B cell (primary cell): ENCODE data around the gene PCLO. TPM values are rescaled to one million over a fixed set of nuclear protein-coding genes. Genes with fewer than 3 reads are reported as not detected.

Experiments used
- ATAC-seq: fragments of 200-7000 bp; cut with Tn5 transposase; one replicate; pipeline ENCODE4 v1.10.0; 2021; ENCODE audit warnings: low read depth, mild to moderate bottlenecking, moderate number of reproducible peaks, moderate library complexity
- CTCF ChIA-PET: fragments of 350-600 bp; sonication (Branson Sonifier 250); formaldehyde crosslinking; loops from one replicate; lab custom pipeline; 2021; ENCODE audit warnings: antibody characterized with exemption, inconsistent platforms; lab: Charles Lee
- POLR2A ChIA-PET: fragments of 350-600 bp; sonication (Branson Sonifier 250); formaldehyde crosslinking; loops from one replicate; lab custom pipeline; 2021; ENCODE audit warnings: antibody characterized with exemption; lab: Charles Lee
- DNase-seq: peaks from one replicate; pipeline ENCODE4 v3.0.0; 2013
- H2AFZ ChIP-seq: 2 replicates; pipeline ENCODE4 v1.6.1; 2012; ENCODE audit warnings: mild to moderate bottlenecking, low read depth, low read length; ENCODE audit not compliant: insufficient read depth, poor library complexity, severe bottlenecking
- H3K27ac ChIP-seq, 2 donors: 1 replicate in 1 of 2; 2 replicates in 1 of 2; pipeline ENCODE4 v1.5.1; 2012 to 2013; ENCODE audit warnings: low read length in 2 of 2, mild to moderate bottlenecking in 2 of 2, moderate library complexity in 1 of 2
- H3K27me3 ChIP-seq, 4 experiments: fragments of 200-600 bp in 1 of 4; sonication (generic) in 1 of 4; replicated peaks in 1 of 4; 1 replicate in 2 of 4; 2 replicates in 2 of 4; pipeline versions ENCODE4 v1.6.1 to v1.7.0; 2013 to 2016; ENCODE audit warnings: low read length in 3 of 4, mild to moderate bottlenecking in 2 of 4, mixed read lengths in 1 of 4, moderate library complexity in 1 of 4; ENCODE audit not compliant: insufficient read depth in 4 of 4, control insufficient read depth in 3 of 4; ENCODE audit errors: control extremely low read depth in 1 of 4
- H3K36me3 ChIP-seq, 2 experiments: replicated peaks in 1 of 2; 1 replicate in 1 of 2; 2 replicates in 1 of 2; pipeline versions ENCODE4 v1.6.1 to v1.7.1; 2013; ENCODE audit warnings: low read length in 1 of 2; ENCODE audit not compliant: insufficient read depth in 2 of 2, control insufficient read depth in 1 of 2; ENCODE audit errors: control extremely low read depth in 1 of 2, extremely low read depth in 1 of 2
- H3K4me1 ChIP-seq, 2 donors: fragments of 200-600 bp in 1 of 2; sonication (generic) in 1 of 2; 1 replicate in 1 of 2; 2 replicates in 1 of 2; pipeline versions ENCODE4 v1.5.1 to v1.6.1; 2013 to 2017; ENCODE audit warnings: low read length in 2 of 2; ENCODE audit not compliant: control insufficient read depth in 2 of 2, insufficient read depth in 2 of 2
- H3K4me2 ChIP-seq: replicated peaks from 2 replicates; pipeline ENCODE3; 2012; ENCODE audit warnings: mild to moderate bottlenecking, low read depth, low read length; ENCODE audit not compliant: poor library complexity, severe bottlenecking
- H3K4me3 ChIP-seq, 5 experiments: fragments of 200-600 bp in 1 of 5; sonication (generic) in 1 of 5; 1 replicate in 3 of 5; 2 replicates in 2 of 5; pipeline versions ENCODE4 v1.5.1 to v1.7.0; 2011 to 2016; ENCODE audit warnings: low read length in 4 of 5, mild to moderate bottlenecking in 4 of 5, low read depth in 2 of 5, control low read depth in 1 of 5, moderate library complexity in 1 of 5; ENCODE audit not compliant: insufficient read depth in 1 of 5; ENCODE audit errors: control extremely low read depth in 1 of 5, extremely low read depth in 1 of 5
- H3K79me2 ChIP-seq: fragments of 200-600 bp; sonication (generic); one replicate; pipeline ENCODE4 v1.6.0; 2016; ENCODE audit warnings: low read length; ENCODE audit not compliant: control insufficient read depth, insufficient read depth
- H3K9ac ChIP-seq: fragments of 200-600 bp; sonication (generic); 2 replicates; pipeline ENCODE4 v1.6.1; 2017; ENCODE audit warnings: mild to moderate bottlenecking, low read length, moderate library complexity
- H3K9me3 ChIP-seq, 3 donors: one replicate each; pipeline versions ENCODE4 v1.6.1 to v1.7.1; 2013; ENCODE audit warnings: low read length in 2 of 3; ENCODE audit not compliant: control insufficient read depth in 2 of 3, insufficient read depth in 1 of 3; ENCODE audit errors: control extremely low read depth in 1 of 3
- H4K20me1 ChIP-seq: 2 replicates; pipeline ENCODE4 v1.6.0; 2012; ENCODE audit warnings: mild to moderate bottlenecking, low read length; ENCODE audit not compliant: insufficient read depth, control insufficient read depth, poor library complexity, severe bottlenecking
- H3K27ac Mint-ChIP-seq: one replicate; pipeline ENCODE4 v1.8.0; 2021; ENCODE audit warnings: mixed read lengths
- H3K27me3 Mint-ChIP-seq: one replicate; pipeline ENCODE4 v1.8.0; 2021; ENCODE audit warnings: mixed read lengths
- H3K4me1 Mint-ChIP-seq: one replicate; pipeline ENCODE4 v1.8.0; 2021; ENCODE audit warnings: mixed read lengths
- H3K4me3 Mint-ChIP-seq: one replicate; pipeline ENCODE4 v1.8.0; 2021; ENCODE audit warnings: mixed read lengths
- H3K9me3 Mint-ChIP-seq: one replicate; pipeline ENCODE4 v1.8.0; 2022; ENCODE audit warnings: mixed read lengths; ENCODE audit not compliant: insufficient read depth
- CTCF ChIP-seq: fragments of 200-600 bp; IDR thresholded peaks from one replicate; pipeline ENCODE4 v1.8.0; 2022; ENCODE audit warnings: antibody characterized with exemption, mild to moderate bottlenecking
- EZH2 ChIP-seq: IDR thresholded peaks from 2 replicates; pipeline ENCODE4 v1.6.1; 2012; ENCODE audit warnings: borderline replicate concordance, low read depth, mild to moderate bottlenecking, moderate library complexity, low read length; ENCODE audit not compliant: insufficient read depth, poor library complexity, severe bottlenecking
- WGBS: methylation state at CpG from one replicate; pipeline ENCODE4 v1.1.5; 2013; ENCODE audit warnings: missing lambda C conversion rate; ENCODE audit not compliant: insufficient coverage; 5-methylcytosine and 5-hydroxymethylcytosine counted together
- intact Hi-C: fragments of 100-400 bp; cut with micrococcal nuclease; formaldehyde crosslinking; loops from one replicate; pipeline ENCODE4 v1.10.0; 2022
- polyA plus RNA-seq: library from polyadenylated mRNA; depleted of rRNA; stranded (reverse); fragments of >200 nt; gene quantifications from 2 replicates; pipeline ENCODE4 v1.2.3, GENCODE V29; 2012
- total RNA-seq, 2 donors: library from RNA; stranded (reverse); fragments of 120-200 nt in 1 of 2; gene quantifications; 1 replicate in 1 of 2; 2 replicates in 1 of 2; pipeline versions ENCODE4 v1.2.3 to v1.2.4, GENCODE V29; 2013 to 2022

Gene PCLO
- total and polyA plus RNA-seq, 2 donors (not counting 1 experiment from before 2014, with no cell fraction given): 0.01 to 0.32 TPM

- Histone ChIP-seq H2AFZ (no peak overlapping the region), H3K4me2 (no peak overlapping the region), H3K79me2 (no peaks in the 10 kb centered on the region), H3K9ac (no peak overlapping the region), H3K27me3 (no peaks in the 10 kb centered on the region), H3K9me3 (no peaks in the 10 kb centered on the region), H3K4me3 (no peak overlapping the region), H3K4me1 (no peaks in the 10 kb centered on the region), H3K36me3 (no peaks in the 10 kb centered on the region), H4K20me1 (no peaks in the 10 kb centered on the region), H3K27ac (no peak overlapping the region)
- no peaks in the 10 kb centered on the region for H3K4me1 Mint-ChIP-seq
- CTCF ChIA-PET: no interaction called here
- H3K9me3 Mint-ChIP-seq: peaks cover 4% of the 10 kb centered on the region
- no peak for TF ChIP-seq CTCF
- TF ChIP-seq EZH2: no peak
- DNase-seq (no peak), ATAC-seq (no peak)
- H3K4me3 Mint-ChIP-seq: no peak overlapping the region
- POLR2A ChIA-PET: no interaction called here
- intact Hi-C loops: no loop called here
- H3K27ac Mint-ChIP-seq: no peak overlapping the region
- no peaks in the 10 kb centered on the region for H3K27me3 Mint-ChIP-seq
- WGBS: 91% methylated on average over 3 of the region's 3 CpGs
These were observed 416.9 kb downstream of the PCLO start for GRCh38 chr7:82745820-82746219.

DNA sequence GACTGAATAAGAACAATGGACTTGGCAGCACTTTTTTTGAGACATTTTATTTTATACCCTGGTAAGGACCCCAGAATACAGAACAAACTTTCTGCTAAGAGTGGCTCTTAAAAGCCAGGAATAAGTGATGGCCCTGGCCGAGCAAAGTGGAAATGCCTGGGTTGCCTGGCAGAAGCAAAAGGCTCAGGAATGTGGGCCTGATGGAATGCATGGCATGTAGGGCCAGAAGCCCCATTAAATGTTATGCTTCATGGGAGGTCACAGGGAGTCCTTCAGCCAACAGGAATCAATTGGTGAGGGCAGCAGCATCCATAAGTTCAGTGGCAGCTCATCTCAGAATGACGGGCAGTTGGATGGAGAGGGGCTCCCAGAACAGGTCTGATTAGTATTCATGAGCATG, 417.6 kb downstream of the PCLO start:
- ChIA-PET CTCF (no interaction called here), POLR2A (no interaction called here)
- ATAC-seq: no peak
- TF ChIP-seq EZH2 (no peak), CTCF (no peak)
- no peaks in the 10 kb centered on the region for H3K36me3 ChIP-seq
- 94% methylated on average over 2 of the region's 2 CpGs for WGBS
- H2AFZ ChIP-seq: no peak overlapping the region
- H3K27me3 Mint-ChIP-seq: no peaks in the 10 kb centered on the region
- no peaks in the 10 kb centered on the region for H4K20me1 ChIP-seq
- no peak overlapping the region for H3K4me2 ChIP-seq
- no peak overlapping the region for H3K27ac Mint-ChIP-seq
- H3K27ac ChIP-seq: no peak overlapping the region
- H3K9me3 ChIP-seq: no peaks in the 10 kb centered on the region
- H3K27me3 ChIP-seq: no peaks in the 10 kb centered on the region
- H3K4me3 Mint-ChIP-seq: no peak overlapping the region
- no peaks in the 10 kb centered on the region for H3K79me2 ChIP-seq
- intact Hi-C loops: no loop called here
- no peaks in the 10 kb centered on the region for H3K4me1 ChIP-seq
- no peaks in the 10 kb centered on the region for H3K4me1 Mint-ChIP-seq
- no peak for DNase-seq
- H3K9ac ChIP-seq: no peak overlapping the region
- H3K4me3 ChIP-seq: no peak overlapping the region
- H3K9me3 Mint-ChIP-seq: peaks cover 4% of the 10 kb centered on the region
